ENCODE results near the gene ZNF70. TPM values are rescaled to one million over a fixed set of nuclear protein-coding genes. Genes with fewer than 3 reads are reported as not detected.

The ZNF70 gene
- total and polyA plus RNA-seq, 2 of the 13 experiments (the other 11 are each of a cell fraction or from before 2014, with no cell fraction given): 0.62 to 3.6 TPM

DNA sequence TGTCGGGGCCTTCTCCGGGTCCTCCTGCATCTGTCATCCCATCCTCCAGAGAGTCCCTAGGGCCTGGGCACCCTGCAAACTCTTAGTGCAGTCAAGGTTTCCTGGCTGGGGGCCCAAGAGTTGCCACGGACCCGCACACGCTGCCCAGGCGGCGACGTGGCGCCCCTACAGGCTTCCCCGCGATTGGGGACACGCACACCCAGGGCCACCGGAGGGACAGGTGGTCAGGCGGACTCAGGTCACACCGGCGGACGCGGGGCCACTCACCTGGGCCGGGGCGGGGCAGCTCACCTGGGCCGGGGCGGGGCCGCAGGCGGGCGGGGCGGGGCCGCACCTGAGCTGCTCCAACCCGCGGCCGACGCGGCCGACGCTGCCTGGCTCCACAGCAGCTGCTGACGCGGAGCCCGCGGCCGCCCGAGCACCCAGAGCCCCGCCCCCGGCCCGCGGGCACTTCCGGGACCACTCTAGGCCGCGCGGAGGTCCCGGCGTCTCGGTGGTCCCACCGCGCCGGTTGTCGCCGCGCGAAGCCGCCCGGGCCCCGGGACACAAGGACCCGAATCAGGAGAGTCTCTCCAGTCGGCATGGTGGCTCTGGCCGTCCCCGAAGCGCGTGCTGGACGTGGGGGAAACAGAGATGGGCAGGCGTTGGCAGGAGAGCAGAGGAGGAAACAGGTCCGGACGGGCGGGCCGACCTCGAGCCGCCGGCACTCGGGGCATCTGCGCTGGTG is at the start of gene ZNF70 (continued):
- TF ChIP-seq KMT2B (CRISPR knock-in tag; IDR thresholded peaks at IDR 0.05): no peak; the same call in 1 of the 2 replicates
- TF ChIP-seq ZFAT (CRISPR knock-in tag; conservative IDR thresholded peaks at IDR 0.05): no peak
- peak; percentile 40; the same call in 1 of the 2 replicates for TF ChIP-seq ZHX2 (IDR thresholded peaks at IDR 0.05; ENCODE audit: low read depth)
- no peak for TF ChIP-seq ZHX2 (CRISPR knock-in tag; IDR thresholded peaks at IDR 0.05; ENCODE audit: borderline replicate concordance)
- no peak for TF ChIP-seq ZNF383 (CRISPR knock-in tag; IDR thresholded peaks at IDR 0.05; ENCODE audit: borderline replicate concordance)
- 0 out of 2 replicates have a peak, but pooled peaks have one; percentile 33 for TF ChIP-seq ZNF816 (CRISPR knock-in tag; IDR thresholded peaks at IDR 0.05; ENCODE audit: borderline replicate concordance)
- no peak for TF ChIP-seq HOXA7 (CRISPR knock-in tag; IDR thresholded peaks at IDR 0.05)
- TF ChIP-seq AGO1 (IDR thresholded peaks at IDR 0.05; ENCODE audit: low read depth, low read length, poor library complexity, severe bottlenecking): no peak
- no peak for TF ChIP-seq ZNF768 (CRISPR knock-in tag; IDR thresholded peaks at IDR 0.05)
- no peak for TF ChIP-seq ZNF703 (CRISPR knock-in tag; IDR thresholded peaks at IDR 0.05; ENCODE audit: borderline replicate concordance)
- peak; percentile 51; the same call in 1 of the 2 replicates for TF ChIP-seq ELF3 (CRISPR knock-in tag; IDR thresholded peaks at IDR 0.05)
- TF ChIP-seq, protein P1, sequence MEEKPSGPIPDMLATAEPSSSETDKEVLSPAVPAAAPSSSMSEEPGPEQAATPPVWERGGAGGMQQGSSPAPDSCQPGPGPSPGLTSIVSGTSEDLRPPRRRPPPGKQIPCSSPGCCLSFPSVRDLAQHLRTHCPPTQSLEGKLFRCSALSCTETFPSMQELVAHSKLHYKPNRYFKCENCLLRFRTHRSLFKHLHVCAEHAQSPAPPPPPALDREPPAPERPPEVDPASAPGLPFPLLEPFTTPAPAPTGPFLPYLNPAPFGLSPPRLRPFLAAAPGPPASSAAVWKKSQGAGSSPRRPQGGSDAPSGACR (CRISPR knock-in tag; IDR thresholded peaks at IDR 0.05): no peak
- no peak for TF ChIP-seq IKZF4 (CRISPR knock-in tag; IDR thresholded peaks at IDR 0.05; ENCODE audit: borderline replicate concordance, low read depth, not compliant biosample characterization)
- TF ChIP-seq XRCC5 (optimal IDR thresholded peaks at IDR 0.05; ENCODE audit: low read length): no peak
- no peak for TF ChIP-seq PTBP1 (IDR thresholded peaks at IDR 0.05; ENCODE audit: low read depth, low read length, poor library complexity, severe bottlenecking)
- no peak for TF ChIP-seq HMG20A (CRISPR knock-in tag; IDR thresholded peaks at IDR 0.05; ENCODE audit: borderline replicate concordance)
- TF ChIP-seq, protein P2, sequence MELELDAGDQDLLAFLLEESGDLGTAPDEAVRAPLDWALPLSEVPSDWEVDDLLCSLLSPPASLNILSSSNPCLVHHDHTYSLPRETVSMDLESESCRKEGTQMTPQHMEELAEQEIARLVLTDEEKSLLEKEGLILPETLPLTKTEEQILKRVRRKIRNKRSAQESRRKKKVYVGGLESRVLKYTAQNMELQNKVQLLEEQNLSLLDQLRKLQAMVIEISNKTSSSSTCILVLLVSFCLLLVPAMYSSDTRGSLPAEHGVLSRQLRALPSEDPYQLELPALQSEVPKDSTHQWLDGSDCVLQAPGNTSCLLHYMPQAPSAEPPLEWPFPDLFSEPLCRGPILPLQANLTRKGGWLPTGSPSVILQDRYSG (CRISPR knock-in tag; IDR thresholded peaks at IDR 0.05): no peak
- TF ChIP-seq, protein P3, sequence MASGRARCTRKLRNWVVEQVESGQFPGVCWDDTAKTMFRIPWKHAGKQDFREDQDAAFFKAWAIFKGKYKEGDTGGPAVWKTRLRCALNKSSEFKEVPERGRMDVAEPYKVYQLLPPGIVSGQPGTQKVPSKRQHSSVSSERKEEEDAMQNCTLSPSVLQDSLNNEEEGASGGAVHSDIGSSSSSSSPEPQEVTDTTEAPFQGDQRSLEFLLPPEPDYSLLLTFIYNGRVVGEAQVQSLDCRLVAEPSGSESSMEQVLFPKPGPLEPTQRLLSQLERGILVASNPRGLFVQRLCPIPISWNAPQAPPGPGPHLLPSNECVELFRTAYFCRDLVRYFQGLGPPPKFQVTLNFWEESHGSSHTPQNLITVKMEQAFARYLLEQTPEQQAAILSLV (CRISPR knock-in tag; IDR thresholded peaks at IDR 0.05; ENCODE audit: borderline replicate concordance): no peak
